ENCODE measurements around the gene MRPS33. TPM values are rescaled to one million over a fixed set of nuclear protein-coding genes. Genes with fewer than 3 reads are reported as not detected.
A peak's percentile ranks its signal among the peaks of the same experiment; 100 is the strongest.

The MRPS33 gene
- total and polyA plus RNA-seq, 2 of the 13 experiments (the other 11 are each of a cell fraction or from before 2014, with no cell fraction given) = 50.9 to 91.0 TPM

- TF ChIP-seq DZIP1 (CRISPR knock-in tag; IDR thresholded peaks at IDR 0.05) (no peak), ZNF326 (CRISPR knock-in tag; IDR thresholded peaks at IDR 0.05; ENCODE audit: borderline replicate concordance) (no peak), ARNT (IDR thresholded peaks at IDR 0.05) (no peak), CERS6 (CRISPR knock-in tag; IDR thresholded peaks at IDR 0.05) (no peak), ZFP41 (CRISPR knock-in tag; IDR thresholded peaks at IDR 0.05; ENCODE audit: borderline replicate concordance) (no peak; the same call in 1 of the 2 replicates), IRF1 (CRISPR knock-in tag; IDR thresholded peaks at IDR 0.05; ENCODE audit: low read depth) (no peak), NCOA5 (CRISPR knock-in tag; IDR thresholded peaks at IDR 0.05) (no peak), HIVEP1 (CRISPR knock-in tag; IDR thresholded peaks at IDR 0.05) (peak; percentile 69), ARHGAP35 (CRISPR knock-in tag; IDR thresholded peaks at IDR 0.05; ENCODE audit: borderline replicate concordance) (no peak; the same call in 1 of the 2 replicates), MAFF (IDR thresholded peaks at IDR 0.05; ENCODE audit: low read depth, low read length) (peak; percentile 10; the same call in 1 of the 2 replicates), KLF16 (CRISPR knock-in tag; IDR thresholded peaks at IDR 0.05) (peak in 1 of 2 experiments; percentile 85; a peak in 2 of 4 replicates), ZNF143 (CRISPR knock-in tag; IDR thresholded peaks at IDR 0.05) (peak; percentile 60; the same call in 1 of the 2 replicates), ZBTB1 (CRISPR knock-in tag; IDR thresholded peaks at IDR 0.05; ENCODE audit: borderline replicate concordance) (no peak), BRCA1 (CRISPR knock-in tag; IDR thresholded peaks at IDR 0.05) (peak; percentile 70), ZNF557 (CRISPR knock-in tag; IDR thresholded peaks at IDR 0.05) (no peak), ZNF782 (CRISPR knock-in tag; IDR thresholded peaks at IDR 0.05; ENCODE audit: borderline replicate concordance) (no peak), ZNF18 (CRISPR knock-in tag; IDR thresholded peaks at IDR 0.05; ENCODE audit: insufficient replicate concordance) (no peak), ZNF513 (CRISPR knock-in tag; conservative IDR thresholded peaks at IDR 0.05) (0 out of 2 replicates have a peak, but pooled peaks have one; percentile 56), ZNF468 (CRISPR knock-in tag; IDR thresholded peaks at IDR 0.05) (no peak), ZSCAN22 (CRISPR knock-in tag; IDR thresholded peaks at IDR 0.05) (no peak)
These were observed at the start of gene MRPS33 (continued) for GRCh38 chr7:141014524-141015395.

All from HepG2 (cell line).